Panc1 (cell line): ENCODE data around the gene ADAT3.

ENCODE experiments used
- POLR2AphosphoS5 ChIP-seq: IDR thresholded peaks from 2 replicates; pipeline ENCODE4 v1.6.1; 2012; ENCODE audit warnings: mild to moderate bottlenecking, low read depth, low read length, moderate library complexity
- TCF7L2 ChIP-seq: IDR thresholded peaks from 2 replicates; pipeline ENCODE4 v1.6.1; 2011; ENCODE audit warnings: mild to moderate bottlenecking, low read depth, low read length, inconsistent platforms
- TF ChIP-seq, protein P1 (sequence below): fragments of 450-650 bp; IDR thresholded peaks from 2 replicates; pipeline ENCODE4 v1.5.1; 2017; ENCODE audit warnings: mild to moderate bottlenecking
- TF ChIP-seq, protein P2 (sequence below), 2 experiments: IDR thresholded peaks; 2 replicates each; pipeline ENCODE4 v1.6.1; 2011 to 2012; ENCODE audit warnings: low read depth in 2 of 2, control low read depth in 1 of 2, low read length in 1 of 2, mild to moderate bottlenecking in 1 of 2, moderate library complexity in 1 of 2; ENCODE audit not compliant: insufficient read depth in 1 of 2

DNA sequence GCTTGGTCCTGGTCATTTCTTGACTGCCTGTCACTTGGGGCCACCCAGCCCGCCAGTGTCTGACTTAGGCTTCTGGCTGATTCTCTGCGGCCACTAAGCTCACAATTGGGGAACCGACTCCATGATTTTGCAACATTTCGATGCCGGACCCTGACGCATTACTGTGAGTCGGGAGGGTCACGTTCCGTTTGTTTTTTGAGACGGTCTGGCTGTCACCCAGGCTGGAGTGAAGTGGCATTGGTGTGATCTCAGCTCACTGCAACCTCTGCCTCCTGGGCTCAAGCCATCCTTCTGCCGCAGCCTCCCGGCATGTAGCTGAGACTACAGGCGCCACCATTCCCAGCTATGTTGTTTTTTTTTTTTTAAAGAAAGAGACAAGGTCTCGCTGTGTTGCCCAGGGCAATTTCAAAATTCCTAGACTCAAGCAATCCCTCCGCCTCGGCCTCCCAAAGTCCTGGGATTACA is 3.2 kb upstream of the ADAT3 start:
- TF ChIP-seq, protein P1, sequence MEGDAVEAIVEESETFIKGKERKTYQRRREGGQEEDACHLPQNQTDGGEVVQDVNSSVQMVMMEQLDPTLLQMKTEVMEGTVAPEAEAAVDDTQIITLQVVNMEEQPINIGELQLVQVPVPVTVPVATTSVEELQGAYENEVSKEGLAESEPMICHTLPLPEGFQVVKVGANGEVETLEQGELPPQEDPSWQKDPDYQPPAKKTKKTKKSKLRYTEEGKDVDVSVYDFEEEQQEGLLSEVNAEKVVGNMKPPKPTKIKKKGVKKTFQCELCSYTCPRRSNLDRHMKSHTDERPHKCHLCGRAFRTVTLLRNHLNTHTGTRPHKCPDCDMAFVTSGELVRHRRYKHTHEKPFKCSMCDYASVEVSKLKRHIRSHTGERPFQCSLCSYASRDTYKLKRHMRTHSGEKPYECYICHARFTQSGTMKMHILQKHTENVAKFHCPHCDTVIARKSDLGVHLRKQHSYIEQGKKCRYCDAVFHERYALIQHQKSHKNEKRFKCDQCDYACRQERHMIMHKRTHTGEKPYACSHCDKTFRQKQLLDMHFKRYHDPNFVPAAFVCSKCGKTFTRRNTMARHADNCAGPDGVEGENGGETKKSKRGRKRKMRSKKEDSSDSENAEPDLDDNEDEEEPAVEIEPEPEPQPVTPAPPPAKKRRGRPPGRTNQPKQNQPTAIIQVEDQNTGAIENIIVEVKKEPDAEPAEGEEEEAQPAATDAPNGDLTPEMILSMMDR: no peak
- TF ChIP-seq TCF7L2: no peak
- no peak for TF ChIP-seq POLR2AphosphoS5
- TF ChIP-seq, protein P2, sequence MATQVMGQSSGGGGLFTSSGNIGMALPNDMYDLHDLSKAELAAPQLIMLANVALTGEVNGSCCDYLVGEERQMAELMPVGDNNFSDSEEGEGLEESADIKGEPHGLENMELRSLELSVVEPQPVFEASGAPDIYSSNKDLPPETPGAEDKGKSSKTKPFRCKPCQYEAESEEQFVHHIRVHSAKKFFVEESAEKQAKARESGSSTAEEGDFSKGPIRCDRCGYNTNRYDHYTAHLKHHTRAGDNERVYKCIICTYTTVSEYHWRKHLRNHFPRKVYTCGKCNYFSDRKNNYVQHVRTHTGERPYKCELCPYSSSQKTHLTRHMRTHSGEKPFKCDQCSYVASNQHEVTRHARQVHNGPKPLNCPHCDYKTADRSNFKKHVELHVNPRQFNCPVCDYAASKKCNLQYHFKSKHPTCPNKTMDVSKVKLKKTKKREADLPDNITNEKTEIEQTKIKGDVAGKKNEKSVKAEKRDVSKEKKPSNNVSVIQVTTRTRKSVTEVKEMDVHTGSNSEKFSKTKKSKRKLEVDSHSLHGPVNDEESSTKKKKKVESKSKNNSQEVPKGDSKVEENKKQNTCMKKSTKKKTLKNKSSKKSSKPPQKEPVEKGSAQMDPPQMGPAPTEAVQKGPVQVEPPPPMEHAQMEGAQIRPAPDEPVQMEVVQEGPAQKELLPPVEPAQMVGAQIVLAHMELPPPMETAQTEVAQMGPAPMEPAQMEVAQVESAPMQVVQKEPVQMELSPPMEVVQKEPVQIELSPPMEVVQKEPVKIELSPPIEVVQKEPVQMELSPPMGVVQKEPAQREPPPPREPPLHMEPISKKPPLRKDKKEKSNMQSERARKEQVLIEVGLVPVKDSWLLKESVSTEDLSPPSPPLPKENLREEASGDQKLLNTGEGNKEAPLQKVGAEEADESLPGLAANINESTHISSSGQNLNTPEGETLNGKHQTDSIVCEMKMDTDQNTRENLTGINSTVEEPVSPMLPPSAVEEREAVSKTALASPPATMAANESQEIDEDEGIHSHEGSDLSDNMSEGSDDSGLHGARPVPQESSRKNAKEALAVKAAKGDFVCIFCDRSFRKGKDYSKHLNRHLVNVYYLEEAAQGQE (IDR thresholded peaks at IDR 0.05; ENCODE audit: insufficient read depth in 1 of 2, low read depth in 2 of 2, low read length in 1 of 2): no peak
